ENCODE results near the gene ALX1. TPM values are rescaled to one million over a fixed set of nuclear protein-coding genes. Genes with fewer than 3 reads are reported as not detected.

Gene ALX1
- total and polyA plus RNA-seq, 2 donors (not counting 1 experiment from before 2014, with no cell fraction given): not detected

- H3K27ac ChIP-seq (ENCODE audit: insufficient read depth, low read length): no peak overlapping the region
- H3K79me2 ChIP-seq (ENCODE audit: control insufficient read depth, insufficient read depth, low read length): no peaks in the 10 kb centered on the region
- H3K36me3 ChIP-seq (ENCODE audit: control insufficient read depth, insufficient read depth, low read length): no peaks in the 10 kb centered on the region
- H3K9ac ChIP-seq (ENCODE audit: insufficient read depth, low read length): no peak overlapping the region
- no peak overlapping the region for H2AFZ ChIP-seq (ENCODE audit: low read length)
- no peak overlapping the region for H3K4me2 ChIP-seq (ENCODE audit: extremely low read depth, insufficient read depth, low read length)
- TF ChIP-seq, protein P1, sequence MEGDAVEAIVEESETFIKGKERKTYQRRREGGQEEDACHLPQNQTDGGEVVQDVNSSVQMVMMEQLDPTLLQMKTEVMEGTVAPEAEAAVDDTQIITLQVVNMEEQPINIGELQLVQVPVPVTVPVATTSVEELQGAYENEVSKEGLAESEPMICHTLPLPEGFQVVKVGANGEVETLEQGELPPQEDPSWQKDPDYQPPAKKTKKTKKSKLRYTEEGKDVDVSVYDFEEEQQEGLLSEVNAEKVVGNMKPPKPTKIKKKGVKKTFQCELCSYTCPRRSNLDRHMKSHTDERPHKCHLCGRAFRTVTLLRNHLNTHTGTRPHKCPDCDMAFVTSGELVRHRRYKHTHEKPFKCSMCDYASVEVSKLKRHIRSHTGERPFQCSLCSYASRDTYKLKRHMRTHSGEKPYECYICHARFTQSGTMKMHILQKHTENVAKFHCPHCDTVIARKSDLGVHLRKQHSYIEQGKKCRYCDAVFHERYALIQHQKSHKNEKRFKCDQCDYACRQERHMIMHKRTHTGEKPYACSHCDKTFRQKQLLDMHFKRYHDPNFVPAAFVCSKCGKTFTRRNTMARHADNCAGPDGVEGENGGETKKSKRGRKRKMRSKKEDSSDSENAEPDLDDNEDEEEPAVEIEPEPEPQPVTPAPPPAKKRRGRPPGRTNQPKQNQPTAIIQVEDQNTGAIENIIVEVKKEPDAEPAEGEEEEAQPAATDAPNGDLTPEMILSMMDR (conservative IDR thresholded peaks at IDR 0.05 in 1 of 2, IDR thresholded peaks at IDR 0.05 in 1 of 2; ENCODE audit: low read depth in 1 of 2, low read length in 2 of 2): no peak
- no peak for TF ChIP-seq EZH2 (IDR thresholded peaks at IDR 0.05; ENCODE audit: low read length, missing control alignments)
- H4K20me1 ChIP-seq (ENCODE audit: control insufficient read depth, extremely low read depth, insufficient read depth, low read length): no peaks in the 10 kb centered on the region
- H3K9me3 ChIP-seq (ENCODE audit: control insufficient read depth, insufficient read depth, low read depth, low read length): no peaks in the 10 kb centered on the region
- H3K4me3 ChIP-seq (replicated peaks in 1 of 4; ENCODE audit: control extremely low read depth in 1 of 4, insufficient read depth in 1 of 4, low read depth in 3 of 4, low read length in 4 of 4): no peak overlapping the region
- DNase-seq (ENCODE audit: low read depth in 2 of 2): no peak
- H3K27me3 ChIP-seq (ENCODE audit: control insufficient read depth, insufficient read depth, low read length): no peaks in the 10 kb centered on the region
- H3K4me1 ChIP-seq (ENCODE audit: control insufficient read depth, extremely low read depth, insufficient read depth, low read length): no peaks in the 10 kb centered on the region
Measured at GRCh38 chr12:85325442-85325841, 45.4 kb downstream of the ALX1 start.

DNA sequence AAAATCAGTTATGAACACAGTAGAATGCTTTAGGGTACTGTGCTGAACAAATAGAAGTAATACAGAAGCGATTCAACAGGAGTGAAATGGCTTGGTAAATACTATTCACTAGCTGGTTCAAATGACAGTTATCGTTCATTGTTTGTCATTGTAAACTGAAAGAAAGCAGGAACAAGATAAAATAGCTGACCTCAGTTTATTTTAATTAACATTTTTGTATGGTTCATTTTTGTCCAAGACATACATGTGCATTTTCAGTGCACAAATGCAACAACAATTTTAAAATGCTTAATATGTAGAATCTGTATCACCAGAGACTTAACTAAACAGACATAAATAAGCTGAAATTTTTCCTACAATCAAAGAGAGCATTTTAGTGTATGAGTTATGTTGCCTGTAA lies 49.9 kb downstream of the ALX1 start:
- Histone ChIP-seq H3K79me2 (ENCODE audit: control insufficient read depth, insufficient read depth, low read length) (no peaks in the 10 kb centered on the region), H2AFZ (ENCODE audit: low read length) (no peak overlapping the region), H3K4me2 (ENCODE audit: extremely low read depth, insufficient read depth, low read length) (no peak overlapping the region), H4K20me1 (ENCODE audit: control insufficient read depth, extremely low read depth, insufficient read depth, low read length) (no peaks in the 10 kb centered on the region), H3K27ac (ENCODE audit: insufficient read depth, low read length) (no peak overlapping the region), H3K36me3 (ENCODE audit: control insufficient read depth, insufficient read depth, low read length) (no peaks in the 10 kb centered on the region), H3K27me3 (ENCODE audit: control insufficient read depth, insufficient read depth, low read length) (no peaks in the 10 kb centered on the region), H3K4me3 (replicated peaks in 1 of 4; ENCODE audit: control extremely low read depth in 1 of 4, insufficient read depth in 1 of 4, low read depth in 3 of 4, low read length in 4 of 4) (no peak overlapping the region), H3K9me3 (ENCODE audit: control insufficient read depth, insufficient read depth, low read depth, low read length) (no peaks in the 10 kb centered on the region), H3K4me1 (ENCODE audit: control insufficient read depth, extremely low read depth, insufficient read depth, low read length) (no peaks in the 10 kb centered on the region), H3K9ac (ENCODE audit: insufficient read depth, low read length) (no peak overlapping the region)
- DNase-seq (ENCODE audit: low read depth in 2 of 2): no peak
- no peak for TF ChIP-seq EZH2 (IDR thresholded peaks at IDR 0.05; ENCODE audit: low read length, missing control alignments)
- TF ChIP-seq, protein P1 (conservative IDR thresholded peaks at IDR 0.05 in 1 of 2, IDR thresholded peaks at IDR 0.05 in 1 of 2; ENCODE audit: low read depth in 1 of 2, low read length in 2 of 2): no peak

DNA sequence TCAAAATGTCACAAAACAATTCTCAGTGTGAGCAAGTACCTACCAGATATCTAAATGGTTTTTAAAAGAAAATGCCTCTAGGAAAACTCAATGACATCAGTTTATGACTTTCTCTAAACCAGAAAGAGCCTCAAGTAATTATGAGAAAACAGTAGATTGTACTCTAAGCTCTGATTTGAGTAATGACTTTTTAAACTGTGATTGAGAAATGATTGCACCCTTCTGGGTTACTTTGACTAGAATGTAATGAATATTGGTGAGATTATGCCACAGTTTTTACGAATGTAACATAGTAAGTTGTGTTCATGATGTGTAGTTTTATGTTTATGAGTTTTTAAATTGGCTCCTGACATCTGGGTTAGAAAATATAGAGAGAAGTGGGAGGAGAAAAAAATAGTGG lies 68.8 kb downstream of the ALX1 start:
- H3K79me2 ChIP-seq (ENCODE audit: control insufficient read depth, insufficient read depth, low read length): no peaks in the 10 kb centered on the region
- no peaks in the 10 kb centered on the region for H3K27me3 ChIP-seq (ENCODE audit: control insufficient read depth, insufficient read depth, low read length)

More for the DNA sequence above, 68.8 kb downstream of the ALX1 start:
- DNase-seq (ENCODE audit: low read depth in 2 of 2): no peak
- no peak overlapping the region for H3K4me3 ChIP-seq (replicated peaks in 1 of 4; ENCODE audit: control extremely low read depth in 1 of 4, insufficient read depth in 1 of 4, low read depth in 3 of 4, low read length in 4 of 4)
- H3K36me3 ChIP-seq (ENCODE audit: control insufficient read depth, insufficient read depth, low read length): no peaks in the 10 kb centered on the region
- H3K9ac ChIP-seq (ENCODE audit: insufficient read depth, low read length): no peak overlapping the region
- H3K4me1 ChIP-seq (ENCODE audit: control insufficient read depth, extremely low read depth, insufficient read depth, low read length): no peaks in the 10 kb centered on the region
- H3K4me2 ChIP-seq (ENCODE audit: extremely low read depth, insufficient read depth, low read length): no peak overlapping the region
- TF ChIP-seq, protein P1 (conservative IDR thresholded peaks at IDR 0.05 in 1 of 2, IDR thresholded peaks at IDR 0.05 in 1 of 2; ENCODE audit: low read depth in 1 of 2, low read length in 2 of 2): no peak
- no peak for TF ChIP-seq EZH2 (IDR thresholded peaks at IDR 0.05; ENCODE audit: low read length, missing control alignments)
- no peaks in the 10 kb centered on the region for H4K20me1 ChIP-seq (ENCODE audit: control insufficient read depth, extremely low read depth, insufficient read depth, low read length)
- no peak overlapping the region for H2AFZ ChIP-seq (ENCODE audit: low read length)
- no peak overlapping the region for H3K27ac ChIP-seq (ENCODE audit: insufficient read depth, low read length)
- no peaks in the 10 kb centered on the region for H3K9me3 ChIP-seq (ENCODE audit: control insufficient read depth, insufficient read depth, low read depth, low read length)

Measured in fibroblast of lung (primary cell).